Measurements from ENCODE around the gene DNAJC18. TPM values are rescaled to one million over a fixed set of nuclear protein-coding genes. Genes with fewer than 3 reads are reported as not detected.

DNAJC18 gene
- total RNA-seq, 1 donor from 2014 or later, result 36.3 TPM

GRCh38 chr5:139385061-139386049 is 54.0 kb downstream of the DNAJC18 start:
- Mint-ChIP-seq H3K4me3 (peak overlapping the region; percentile 68), H3K36me3 (ENCODE audit: low read depth) (peaks cover 6% of the 10 kb centered on the region), H3K9me3 (no peaks in the 10 kb centered on the region), H3K27ac (peak overlapping the region; percentile 86), H3K27me3 (ENCODE audit: insufficient read depth) (no peaks in the 10 kb centered on the region), H3K4me1 (ENCODE audit: low read depth) (peaks cover 66% of the 10 kb centered on the region)
- intact Hi-C loops (cut with micrococcal nuclease), result loop anchor here (2.0 kb wide), 1 partner anchor 15 kb away; no protein-coding TSS in a partner anchor
- no peak for DNase-seq (ENCODE audit: low spot score)

- no peak for DNase-seq (ENCODE audit: low spot score)
- Mint-ChIP-seq H3K9me3 (no peaks in the 10 kb centered on the region), H3K27ac (peak overlapping the region; percentile 86), H3K36me3 (ENCODE audit: low read depth) (peaks cover 6% of the 10 kb centered on the region), H3K4me1 (ENCODE audit: low read depth) (peaks cover 58% of the 10 kb centered on the region), H3K4me3 (peak overlapping the region; percentile 68), H3K27me3 (ENCODE audit: insufficient read depth) (no peaks in the 10 kb centered on the region)
- intact Hi-C loops (cut with micrococcal nuclease), result loop anchor here (2.0 kb wide), 1 partner anchor 14 kb away; no protein-coding TSS in a partner anchor
Observed at GRCh38 chr5:139384591-139385051, 54.7 kb downstream of the DNAJC18 start.

GRCh38 chr5:139383993-139384590 is 55.2 kb downstream of the DNAJC18 start:
- H3K4me1 Mint-ChIP-seq (ENCODE audit: low read depth), result peaks cover 53% of the 10 kb centered on the region
- H3K36me3 Mint-ChIP-seq (ENCODE audit: low read depth), result peaks cover 3% of the 10 kb centered on the region
- peak overlapping the region; percentile 1 for H3K4me3 Mint-ChIP-seq

GRCh38 chr5:139383275-139383992 is 55.9 kb downstream of the DNAJC18 start, which contains the start of gene SLC23A1:
Gene SLC23A1, minus strand, starts transcription at chr5:139383297. Its CDS starts 44 bp downstream, at chr5:139383253.
- H3K4me3 Mint-ChIP-seq, result no peak within 1 kb of the TSS
- no peak for DNase-seq (ENCODE audit: low spot score)
- no peaks in the 10 kb centered on the region for H3K9me3 Mint-ChIP-seq
- H3K27me3 Mint-ChIP-seq (ENCODE audit: insufficient read depth), result no peaks in the 10 kb centered on the region
- H3K36me3 Mint-ChIP-seq (ENCODE audit: low read depth), result peaks cover 3% of the 10 kb centered on the region
- peak within 1 kb of the TSS; percentile 55 for H3K27ac Mint-ChIP-seq
- H3K4me1 Mint-ChIP-seq (ENCODE audit: low read depth), result peaks cover 50% of the 10 kb centered on the region
- intact Hi-C loops (cut with micrococcal nuclease), result no loop called here

More at GRCh38 chr5:139383993-139384590, 55.2 kb downstream of the DNAJC18 start:
- H3K9me3 Mint-ChIP-seq, result no peaks in the 10 kb centered on the region
- H3K27ac Mint-ChIP-seq, result peak overlapping the region; percentile 86
- DNase-seq (ENCODE audit: low spot score), result no peak
- H3K27me3 Mint-ChIP-seq (ENCODE audit: insufficient read depth), result no peaks in the 10 kb centered on the region
- intact Hi-C loops (cut with micrococcal nuclease), result loop anchor here (2.0 kb wide), 1 partner anchor 13 kb away; no protein-coding TSS in a partner anchor

- Mint-ChIP-seq H3K27me3 (ENCODE audit: insufficient read depth) (no peaks in the 10 kb centered on the region), H3K36me3 (ENCODE audit: low read depth) (no peaks in the 10 kb centered on the region), H3K27ac (no peak overlapping the region), H3K4me1 (ENCODE audit: low read depth) (peaks cover 44% of the 10 kb centered on the region), H3K9me3 (no peaks in the 10 kb centered on the region), H3K4me3 (no peak overlapping the region)
- intact Hi-C loops (cut with micrococcal nuclease), result no loop called here
- no peak for DNase-seq (ENCODE audit: low spot score)
Observed at GRCh38 chr5:139382807-139383206, 56.5 kb downstream of the DNAJC18 start.

GRCh38 chr5:139381837-139382761 is 57.2 kb downstream of the DNAJC18 start:
- peaks cover 4% of the 10 kb centered on the region for H3K36me3 Mint-ChIP-seq (ENCODE audit: low read depth)
- peaks cover 40% of the 10 kb centered on the region for H3K4me1 Mint-ChIP-seq (ENCODE audit: low read depth)
- no peaks in the 10 kb centered on the region for H3K27me3 Mint-ChIP-seq (ENCODE audit: insufficient read depth)
- intact Hi-C loops (cut with micrococcal nuclease), result no loop called here
- H3K4me3 Mint-ChIP-seq, result no peak overlapping the region
- no peak overlapping the region for H3K27ac Mint-ChIP-seq
- H3K9me3 Mint-ChIP-seq, result no peaks in the 10 kb centered on the region
- DNase-seq (ENCODE audit: low spot score), result no peak

- Mint-ChIP-seq H3K36me3 (ENCODE audit: low read depth) (peaks cover 4% of the 10 kb centered on the region), H3K9me3 (no peaks in the 10 kb centered on the region), H3K27ac (peak overlapping the region; percentile 1)
Observed at GRCh38 chr5:139379626-139380449, 59.5 kb downstream of the DNAJC18 start.

GRCh38 chr5:139378941-139379361 is 60.4 kb downstream of the DNAJC18 start:
- intact Hi-C loops (cut with micrococcal nuclease), result loop anchor here (10.0 kb wide), 1 partner anchor 554 kb away; no protein-coding TSS in a partner anchor
- H3K36me3 Mint-ChIP-seq (ENCODE audit: low read depth), result peaks cover 5% of the 10 kb centered on the region
- H3K4me3 Mint-ChIP-seq, result no peak overlapping the region
- peak overlapping the region; percentile 1 for H3K27ac Mint-ChIP-seq
- no peak for DNase-seq (ENCODE audit: low spot score)
- H3K27me3 Mint-ChIP-seq (ENCODE audit: insufficient read depth), result no peaks in the 10 kb centered on the region
- H3K9me3 Mint-ChIP-seq, result no peaks in the 10 kb centered on the region
- H3K4me1 Mint-ChIP-seq (ENCODE audit: low read depth), result peaks cover 8% of the 10 kb centered on the region

More at GRCh38 chr5:139379626-139380449, 59.5 kb downstream of the DNAJC18 start:
- intact Hi-C loops (cut with micrococcal nuclease), result loop anchor here (10.0 kb wide), 1 partner anchor 555 kb away; no protein-coding TSS in a partner anchor
- Mint-ChIP-seq H3K4me3 (no peak overlapping the region), H3K4me1 (ENCODE audit: low read depth) (peaks cover 17% of the 10 kb centered on the region), H3K27me3 (ENCODE audit: insufficient read depth) (no peaks in the 10 kb centered on the region)
- DNase-seq (ENCODE audit: low spot score), result no peak

GRCh38 chr5:139378101-139378825 is 61.1 kb downstream of the DNAJC18 start:
- H3K4me1 Mint-ChIP-seq (ENCODE audit: low read depth), result peaks cover 1% of the 10 kb centered on the region
- intact Hi-C loops (cut with micrococcal nuclease), result loop anchor here (10.0 kb wide), 1 partner anchor 553 kb away; no protein-coding TSS in a partner anchor
- no peak overlapping the region for H3K27ac Mint-ChIP-seq
- H3K4me3 Mint-ChIP-seq, result no peak overlapping the region
- H3K27me3 Mint-ChIP-seq (ENCODE audit: insufficient read depth), result no peaks in the 10 kb centered on the region
- DNase-seq (ENCODE audit: low spot score), result no peak
- H3K9me3 Mint-ChIP-seq, result no peaks in the 10 kb centered on the region
- peaks cover 9% of the 10 kb centered on the region for H3K36me3 Mint-ChIP-seq (ENCODE audit: low read depth)

GRCh38 chr5:139377226-139377625 is 62.1 kb downstream of the DNAJC18 start:
- Mint-ChIP-seq H3K27ac (no peak overlapping the region), H3K4me3 (no peak overlapping the region), H3K4me1 (ENCODE audit: low read depth) (peaks cover 3% of the 10 kb centered on the region), H3K9me3 (no peaks in the 10 kb centered on the region), H3K27me3 (ENCODE audit: insufficient read depth) (no peaks in the 10 kb centered on the region), H3K36me3 (ENCODE audit: low read depth) (peaks cover 14% of the 10 kb centered on the region)
- intact Hi-C loops (cut with micrococcal nuclease), result loop anchor here (10.0 kb wide), 1 partner anchor 552 kb away; no protein-coding TSS in a partner anchor
- no peak for DNase-seq (ENCODE audit: low spot score)
